ENCODE results near the gene TPRG1. TPM values are rescaled to one million over a fixed set of nuclear protein-coding genes. Genes with fewer than 3 reads are reported as not detected.

TPRG1 gene
- total and polyA plus RNA-seq, 2 of the 4 experiments (the other 2 are of a cell fraction) = 0.17 TPM; not detected in 1

GRCh38 chr3:189372243-189372642, 200.5 kb downstream of the TPRG1 start:
- Histone ChIP-seq H2AFZ (replicated peaks; ENCODE audit: low read length, poor library complexity) (no peak overlapping the region), H2AK9ac (replicated peaks; ENCODE audit: low read depth, low read length, poor library complexity) (no peak overlapping the region), H3K4me2 (ENCODE audit: low read depth, low read length) (no peak overlapping the region), H3K9me1 (ENCODE audit: insufficient read depth, low read length) (no peaks in the 10 kb centered on the region), H3K27ac (ENCODE audit: insufficient read depth, low read length) (no peak overlapping the region), H3K36me3 (ENCODE audit: control insufficient read depth, insufficient read depth, low read length) (no peaks in the 10 kb centered on the region), H3K14ac (replicated peaks; ENCODE audit: low read depth, low read length) (no peak overlapping the region), H3K79me1 (ENCODE audit: low read depth in 1 of 2, low read length in 2 of 2) (no peaks in the 10 kb centered on the region), H3K23ac (ENCODE audit: low read depth, low read length) (no peak overlapping the region), H4K20me1 (ENCODE audit: insufficient read depth, low read length) (no peaks in the 10 kb centered on the region), H3K9ac (ENCODE audit: low read depth, low read length) (no peak overlapping the region), H3K4me1 (ENCODE audit: control insufficient read depth, insufficient read depth, low read length) (no peaks in the 10 kb centered on the region), H3K9me3 (ENCODE audit: control insufficient read depth, insufficient read depth, low read length) (no peaks in the 10 kb centered on the region), H3K18ac (ENCODE audit: low read depth, low read length) (no peak overlapping the region), H3K56ac (ENCODE audit: extremely low read depth, insufficient read depth, low read length) (no peak overlapping the region), H2BK15ac (ENCODE audit: low read depth, low read length) (no peak overlapping the region), H4K5ac (ENCODE audit: low read depth, low read length) (no peak overlapping the region), H3K27me3 (ENCODE audit: control insufficient read depth, insufficient read depth, low read length) (no peaks in the 10 kb centered on the region), H2BK5ac (ENCODE audit: low read depth, low read length, poor library complexity, severe bottlenecking) (no peak overlapping the region), H2BK120ac (ENCODE audit: low read depth, low read length) (no peak overlapping the region), H4K8ac (ENCODE audit: low read depth in 2 of 2, low read length in 2 of 2) (no peak overlapping the region), H3K4me3 (ENCODE audit: insufficient read depth, low read depth, low read length) (no peak overlapping the region), H2AK5ac (ENCODE audit: low read depth, low read length) (no peak overlapping the region), H3K4ac (ENCODE audit: low read depth, low read length) (no peak overlapping the region), H2BK20ac (ENCODE audit: low read depth, low read length) (no peak overlapping the region), H4K91ac (ENCODE audit: insufficient read depth, low read depth, low read length) (no peak overlapping the region)
- ChIA-PET POLR2A (ENCODE audit: unreplicated experiment) (no interaction called here), CTCF (no interaction called here)
- DNase-seq (no peak), ATAC-seq (ENCODE audit: low read depth) (no peak)
- intact Hi-C loops (cut with micrococcal nuclease) = no loop called here
- no TSS peak for BruUV-seq (replicated peaks)
- dilution Hi-C loops (cut with HindIII; ENCODE audit: low sequenced_read_pairs, unreplicated experiment) = no loop called here
- 20% methylated on average over 1 of the region's 3 CpGs; no CpG with 5 or more reads in 1 of the 2 experiments for WGBS, 2 experiments (ENCODE audit: extremely low coverage in 2 of 2, insufficient read length in 1 of 2)
- TF ChIP-seq MAFK (IDR thresholded peaks at IDR 0.05; ENCODE audit: low read depth, low read length) (peak; percentile 67), RFX5 (IDR thresholded peaks at IDR 0.05; ENCODE audit: low read depth, low read length) (no peak)
- in situ Hi-C loops (cut with MboI; ENCODE audit: low sequenced_read_pairs) = no loop called here
